TTC549 (cell line): ENCODE results near the gene PPBP.

Experiments used
- FAIRE-seq: peaks from 2 replicates; lab custom pipeline; 2012; peaks lifted over from hg19 to GRCh38; lab: Jason Lieb, UNC

The PPBP gene, protein sequence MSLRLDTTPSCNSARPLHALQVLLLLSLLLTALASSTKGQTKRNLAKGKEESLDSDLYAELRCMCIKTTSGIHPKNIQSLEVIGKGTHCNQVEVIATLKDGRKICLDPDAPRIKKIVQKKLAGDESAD

DNA sequence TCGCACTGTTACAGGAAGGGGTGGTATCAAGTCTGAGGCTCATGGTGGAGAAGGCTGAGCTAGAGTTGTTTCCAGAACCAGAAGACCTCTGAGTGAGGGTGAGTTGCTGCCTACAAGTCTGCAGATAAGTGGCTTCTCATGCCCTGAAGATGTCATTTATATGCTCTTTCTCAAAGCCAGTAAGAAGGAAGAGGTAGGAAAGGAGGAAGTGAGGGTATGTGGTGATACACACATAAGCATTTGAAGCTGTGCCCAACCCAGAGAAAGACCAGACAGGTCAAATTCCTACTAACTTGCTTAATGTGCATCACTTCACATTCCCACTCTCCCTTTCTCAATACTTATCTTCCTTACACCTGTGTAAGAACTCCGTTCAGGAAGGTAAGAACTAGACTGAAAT, at the start of gene PPBP:
Gene PPBP, minus strand, starts transcription at position 130 of the 400 bp plus-strand sequence. Its CDS starts 87 bp downstream, at position 43.
- FAIRE-seq, result no peak

DNA sequence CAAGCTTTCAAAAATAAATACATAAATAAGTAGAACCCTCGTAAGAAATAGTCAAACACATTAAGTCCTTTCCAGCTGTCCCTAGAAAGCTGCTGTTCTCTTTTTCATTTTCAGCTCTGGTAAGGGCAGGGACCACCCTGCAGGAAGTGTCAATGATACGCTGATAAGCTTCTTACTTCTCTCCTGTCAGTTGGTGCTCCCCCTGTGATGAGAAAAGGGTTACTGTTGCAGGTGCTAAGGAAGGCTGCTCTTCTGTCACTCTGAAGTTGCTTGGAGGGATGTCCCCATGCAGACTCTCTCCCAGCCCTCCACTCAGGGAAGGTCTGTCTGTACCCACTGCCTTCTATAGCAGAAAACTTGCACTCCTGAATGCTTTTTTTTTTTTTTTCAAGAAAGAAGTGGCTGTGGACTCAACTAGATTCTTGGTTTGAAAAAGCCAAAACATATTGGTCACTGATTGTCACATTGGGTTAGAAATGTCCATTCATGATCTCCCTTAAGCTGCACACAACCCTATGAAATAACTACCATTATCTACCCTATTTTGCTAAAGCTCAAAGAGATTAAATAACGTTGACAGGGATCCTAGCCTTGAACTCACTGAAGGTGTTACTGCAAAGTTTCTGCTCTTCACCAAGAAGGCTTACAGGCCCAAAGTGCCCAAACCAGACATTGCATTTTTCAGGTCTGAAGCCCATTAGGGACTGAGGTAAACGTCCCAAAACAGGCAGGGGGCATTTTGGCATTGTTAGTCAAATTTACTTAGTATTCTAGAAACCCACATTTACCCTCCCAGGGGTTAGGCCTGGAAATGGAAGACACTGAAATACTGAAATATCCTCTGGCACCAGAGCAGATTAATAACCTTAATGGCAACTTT, 49.3 kb upstream of the PPBP start:
- no peak for FAIRE-seq

DNA sequence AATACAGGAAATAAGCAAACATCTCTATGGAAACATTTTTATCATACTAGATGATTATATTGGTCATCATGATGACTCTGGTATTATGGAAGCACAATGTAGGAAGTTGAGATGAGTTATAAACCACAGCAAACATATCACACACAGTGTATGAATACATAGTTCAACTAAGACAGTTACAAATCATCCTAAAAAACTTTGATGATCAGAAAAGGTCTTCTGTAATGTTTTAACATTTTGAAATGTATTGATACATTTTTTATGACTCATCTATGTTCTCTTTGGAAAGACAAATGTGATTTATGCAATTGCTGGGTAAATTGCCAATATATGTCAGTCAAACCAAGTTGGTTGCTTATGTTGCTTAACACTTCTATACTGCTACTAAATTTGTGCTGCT, 45.7 kb upstream of the PPBP start:
- FAIRE-seq, result no peak

DNA sequence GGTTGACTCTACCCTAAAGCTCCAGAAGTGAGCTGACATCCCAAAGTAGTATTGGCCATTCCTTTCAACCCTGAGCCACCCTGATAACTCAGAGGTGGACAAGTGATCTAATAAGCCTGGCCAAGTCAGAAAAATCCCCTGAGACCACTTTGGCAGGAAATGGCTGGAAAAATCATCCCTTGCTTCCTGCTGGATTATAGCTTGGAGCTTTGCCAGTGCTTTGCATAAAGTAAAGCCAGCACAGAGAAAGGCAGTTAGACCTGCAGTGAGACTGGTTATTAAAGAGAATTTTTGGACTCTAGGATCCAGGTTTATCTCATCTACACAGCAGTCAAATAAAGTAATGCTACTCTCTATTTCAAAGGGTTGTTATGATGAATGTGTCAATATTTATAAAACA, 44.1 kb upstream of the PPBP start:
- no peak for FAIRE-seq

DNA sequence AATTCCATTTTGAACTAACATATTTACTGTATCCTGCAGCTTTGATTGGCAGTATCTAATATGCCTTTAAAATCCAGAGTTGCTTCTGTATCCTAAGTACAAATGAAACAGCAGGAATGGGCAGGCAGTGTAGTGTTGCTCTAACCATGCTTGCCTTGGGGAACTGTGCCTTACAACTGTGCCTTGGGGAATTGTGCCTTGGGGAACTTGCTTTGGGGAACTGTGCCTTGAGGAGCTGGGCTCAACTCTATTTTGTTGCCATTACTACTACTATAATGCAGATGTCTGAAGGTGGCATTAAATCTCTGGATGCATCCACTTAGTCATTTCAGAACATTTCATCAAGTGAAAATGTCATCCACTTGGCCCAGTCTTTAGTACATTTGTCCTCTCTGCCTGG, 43.6 kb upstream of the PPBP start:
- FAIRE-seq, result no peak

DNA sequence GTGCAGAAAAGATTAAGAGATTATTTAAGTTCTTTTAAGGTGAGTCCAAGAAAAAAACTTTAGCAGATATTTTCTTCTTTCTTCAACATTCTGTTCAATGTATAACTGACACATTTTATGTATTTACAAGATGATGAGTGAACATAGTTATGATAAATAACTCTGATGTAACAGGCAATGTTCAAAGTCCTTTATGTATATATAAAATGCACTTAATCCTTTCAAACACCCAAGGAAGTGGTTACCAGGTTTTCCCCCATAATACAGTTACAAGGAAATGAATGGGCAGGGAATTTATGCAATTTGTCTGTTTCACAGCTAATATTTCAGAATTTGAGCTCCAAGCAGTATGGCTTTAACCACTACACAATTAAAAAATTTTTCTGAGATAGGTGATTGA, 42.3 kb upstream of the PPBP start:
- FAIRE-seq, result no peak

DNA sequence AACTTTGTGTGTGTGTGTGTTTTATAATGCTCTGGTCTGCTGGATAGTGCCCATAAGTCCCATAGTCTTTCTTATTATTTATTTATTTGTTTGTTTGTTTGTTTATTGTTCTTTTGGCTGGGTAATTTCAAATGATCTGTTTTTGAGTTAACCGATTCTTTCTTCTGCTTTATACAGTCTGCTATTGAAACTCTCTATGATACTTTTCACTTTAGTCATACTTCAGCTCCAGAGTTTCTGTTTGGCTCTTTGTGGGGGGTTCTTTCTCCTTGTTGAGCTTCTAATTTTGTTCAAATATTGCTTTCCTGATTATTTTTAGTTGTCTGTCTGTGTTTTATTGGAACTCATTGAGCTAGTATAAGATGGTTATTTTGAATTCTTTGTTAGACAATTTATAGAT, 40.5 kb upstream of the PPBP start:
- no peak for FAIRE-seq

DNA sequence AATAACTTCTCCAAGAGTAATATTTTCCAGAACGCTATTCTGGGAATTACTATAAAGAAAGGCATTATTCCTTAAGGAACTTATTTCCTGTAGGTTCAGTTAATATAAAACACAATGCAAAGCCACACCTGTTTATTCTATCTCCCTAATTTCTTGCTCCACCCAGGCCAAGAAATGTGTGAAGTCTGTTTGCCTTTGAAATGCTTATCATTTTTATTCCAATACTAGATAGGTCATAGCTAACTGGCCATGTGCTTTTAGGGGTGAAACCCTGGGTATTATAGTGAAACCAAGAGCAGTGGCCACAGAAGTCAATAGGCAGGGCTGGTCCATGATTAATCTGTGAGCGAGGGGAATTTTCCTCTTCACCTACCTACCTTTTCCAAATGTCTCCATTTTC, 35.7 kb upstream of the PPBP start:
- FAIRE-seq, result no peak

DNA sequence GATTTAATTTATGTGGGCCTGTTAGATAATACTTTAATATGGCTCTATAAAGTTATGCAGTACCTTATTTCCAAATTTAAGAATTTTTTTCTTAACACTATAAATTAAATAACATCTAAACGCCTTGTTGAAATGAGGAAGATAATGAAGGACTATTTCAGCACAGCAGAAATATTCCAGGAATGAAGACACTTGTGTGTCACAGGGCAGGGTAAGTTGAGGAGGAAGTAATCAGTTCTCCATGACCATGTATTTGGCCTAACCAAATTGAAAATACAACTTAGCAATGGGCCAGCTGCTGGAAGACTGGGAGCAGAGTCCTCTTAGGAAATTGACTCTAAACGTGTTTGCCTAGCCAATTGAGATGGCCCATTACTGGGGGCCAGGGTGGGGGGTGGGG, 33.6 kb upstream of the PPBP start:
- FAIRE-seq, result no peak

DNA sequence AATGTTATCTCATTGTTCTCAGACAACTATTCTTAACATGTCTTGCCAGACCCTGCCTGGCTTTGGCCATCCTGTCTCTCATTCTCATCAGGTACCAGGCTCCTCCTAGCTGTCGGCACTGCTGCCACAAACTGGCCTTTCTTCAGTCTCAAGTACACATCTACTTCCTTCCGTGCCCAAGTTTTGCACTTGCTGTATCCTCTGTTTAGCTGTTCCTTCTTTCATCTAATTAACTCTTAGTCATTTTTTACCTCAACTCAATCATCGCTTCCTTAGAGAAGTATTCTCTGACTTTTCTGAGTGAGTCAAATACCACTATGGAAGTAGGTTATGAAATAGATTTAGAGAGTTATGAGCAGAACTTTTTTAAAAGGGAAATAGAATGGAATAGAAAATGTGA, 30.8 kb upstream of the PPBP start:
- FAIRE-seq, result no peak

DNA sequence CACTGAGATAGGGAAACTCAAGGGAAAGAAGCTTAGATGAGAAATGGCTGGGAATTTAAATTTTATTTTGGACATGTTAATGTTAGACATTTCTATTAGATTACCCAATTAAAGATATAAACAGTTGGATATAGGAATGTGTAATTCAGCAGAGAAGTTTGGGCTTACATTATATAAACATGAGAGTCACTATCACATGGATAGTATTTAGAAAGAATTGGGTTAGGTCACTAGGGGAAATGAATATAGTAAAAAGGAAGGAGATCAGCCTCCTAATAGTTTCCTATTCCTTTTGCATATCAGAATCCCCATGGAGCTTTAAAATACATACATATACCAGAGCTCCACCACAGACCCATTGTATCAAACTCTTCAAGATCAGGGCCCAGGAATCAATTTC, 30.1 kb upstream of the PPBP start:
- no peak for FAIRE-seq

DNA sequence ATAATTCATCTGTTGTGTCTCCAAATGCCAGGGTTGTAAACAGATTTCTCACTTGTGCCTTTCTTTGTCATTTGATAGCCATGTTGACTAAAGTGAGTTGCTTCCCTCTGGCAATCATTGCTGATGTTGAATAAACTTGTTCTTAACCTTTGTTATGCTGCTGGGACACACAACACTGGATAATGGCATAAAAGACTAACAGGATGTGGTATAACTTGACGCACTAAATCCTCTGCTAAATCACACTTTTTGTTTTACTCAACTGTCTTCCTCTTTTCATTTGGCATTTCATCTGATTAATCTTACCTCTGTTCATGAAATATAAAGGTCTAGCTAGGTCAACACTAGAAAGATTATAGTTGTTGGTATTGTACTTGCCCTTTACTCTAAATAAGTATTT, 28.1 kb upstream of the PPBP start:
- FAIRE-seq, result no peak

DNA sequence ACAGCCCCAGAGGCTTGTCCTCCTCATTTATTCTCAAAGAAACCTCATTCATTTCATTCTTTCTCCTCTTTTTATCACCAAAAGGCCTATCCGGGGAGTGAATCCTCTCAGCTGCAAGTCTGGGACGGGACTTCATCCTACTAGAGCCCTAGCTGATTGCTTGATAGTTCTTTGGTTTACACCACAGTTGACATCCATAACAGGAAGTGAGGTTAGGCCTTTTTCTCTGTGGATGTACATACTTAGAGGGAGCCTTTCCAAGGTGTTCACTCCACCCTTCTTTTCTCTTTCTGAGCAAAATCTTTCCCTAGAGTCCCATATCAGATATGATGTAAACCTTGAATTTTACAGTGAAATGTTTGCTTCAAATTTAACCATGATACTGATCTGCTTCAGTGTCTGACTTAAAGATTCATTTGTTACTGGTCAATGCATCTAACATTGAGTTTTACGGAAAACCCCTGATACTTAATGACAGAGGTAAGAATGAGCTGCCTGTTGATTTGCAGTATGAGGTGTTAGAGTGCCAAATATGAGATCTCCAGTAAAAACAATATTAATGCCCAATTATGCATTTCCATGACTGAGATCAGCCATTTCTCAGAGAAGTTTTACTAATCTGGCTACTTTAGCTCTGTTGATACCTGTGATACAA, 27.3 kb upstream of the PPBP start:
- FAIRE-seq, result no peak

DNA sequence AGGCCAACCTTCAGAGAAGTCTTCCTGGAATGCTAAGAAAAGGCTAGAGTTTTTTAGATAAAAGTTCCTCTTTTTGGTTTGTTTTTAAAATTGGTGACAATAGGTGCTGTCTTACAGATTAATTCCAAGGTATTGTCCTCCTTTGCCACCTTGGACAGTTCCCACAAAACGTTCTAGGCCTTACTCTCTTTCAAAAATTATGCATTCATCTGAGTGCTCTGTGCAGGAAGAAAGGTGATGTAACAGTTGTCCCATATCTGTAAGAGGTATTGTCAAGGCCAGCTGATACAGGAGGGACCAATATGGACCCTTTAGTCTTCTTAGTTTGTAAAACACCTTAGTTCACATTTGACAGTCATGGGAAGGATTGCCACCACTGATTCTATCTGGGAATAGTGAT, 26.3 kb upstream of the PPBP start:
- no peak for FAIRE-seq

DNA sequence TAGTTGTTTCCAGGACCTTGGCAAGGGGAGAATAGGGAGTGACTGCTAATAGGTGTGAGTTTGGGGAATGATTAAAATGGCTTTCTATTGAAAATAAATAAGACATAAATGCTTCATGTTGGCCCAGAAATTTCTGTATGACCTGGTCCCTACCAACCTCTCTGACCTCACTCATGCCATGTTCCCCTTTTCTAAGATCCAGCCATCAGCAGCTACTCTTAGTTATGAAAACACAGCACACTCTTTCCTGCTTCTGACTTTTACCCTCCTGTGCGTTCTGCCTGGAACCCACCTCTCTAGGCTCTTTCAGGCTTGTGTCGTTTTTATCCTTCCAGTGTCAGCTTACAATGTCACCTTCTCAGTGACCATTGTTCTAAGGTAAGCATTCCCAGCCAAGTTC, 25.3 kb upstream of the PPBP start:
- no peak for FAIRE-seq

DNA sequence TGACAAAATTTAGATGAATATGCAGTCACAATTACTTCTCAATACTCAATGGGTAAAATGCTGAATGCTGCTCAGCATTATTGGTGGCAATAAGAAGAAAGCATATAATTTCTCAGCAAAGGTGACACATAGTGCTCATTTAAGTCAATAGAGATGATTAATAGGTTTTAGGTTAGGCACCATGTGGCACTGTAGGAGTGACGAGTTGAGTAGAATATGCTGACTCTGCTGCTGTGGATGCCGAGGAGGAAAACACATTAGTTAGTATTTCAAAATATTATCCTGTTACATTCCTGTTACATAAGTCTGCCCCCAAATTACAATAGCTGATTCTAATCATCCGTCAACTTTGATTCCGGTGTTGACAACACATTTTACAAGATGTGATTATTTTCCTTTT, 24.1 kb upstream of the PPBP start:
- no peak for FAIRE-seq

DNA sequence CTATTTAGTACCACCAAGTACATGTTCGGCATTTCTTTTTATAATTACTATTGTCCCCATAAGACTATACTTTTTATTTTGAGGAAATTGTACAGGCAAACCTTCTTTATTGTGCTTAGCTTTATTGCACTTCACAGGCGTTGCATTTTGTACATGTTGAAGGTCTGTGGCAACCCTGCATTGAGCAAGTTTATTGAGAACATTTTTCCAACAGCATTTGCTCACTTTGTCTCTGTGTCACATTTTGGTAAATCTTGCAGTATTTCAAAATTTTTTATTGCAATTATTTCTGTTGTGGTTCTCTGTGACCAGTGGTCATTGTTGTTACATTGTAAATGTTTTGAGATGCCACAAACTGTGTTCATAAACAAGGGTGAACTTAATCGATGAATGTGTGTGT, 21.3 kb upstream of the PPBP start:
- FAIRE-seq, result no peak

DNA sequence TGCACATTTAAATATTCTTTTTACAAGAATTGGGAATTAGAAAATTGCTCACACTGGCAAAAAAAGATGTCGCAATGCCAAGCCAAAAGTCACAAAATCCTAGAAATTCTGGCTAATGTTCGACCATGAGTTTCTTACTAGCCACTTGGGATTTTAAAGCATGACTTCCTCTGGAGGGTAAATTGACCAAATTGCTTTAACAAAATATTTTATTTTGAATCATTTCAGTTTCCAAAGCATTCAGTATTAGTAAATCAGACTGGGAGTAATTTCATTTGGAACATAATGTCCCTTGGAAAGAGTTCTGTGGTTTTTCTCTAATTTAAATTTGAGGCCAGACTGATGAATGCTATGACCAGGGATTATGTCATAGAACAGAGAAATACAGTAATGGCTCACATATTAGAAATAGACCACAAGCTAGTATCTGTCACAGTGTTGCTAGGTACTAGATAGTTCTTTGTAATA, 18.1 kb upstream of the PPBP start:
- FAIRE-seq, result no peak

DNA sequence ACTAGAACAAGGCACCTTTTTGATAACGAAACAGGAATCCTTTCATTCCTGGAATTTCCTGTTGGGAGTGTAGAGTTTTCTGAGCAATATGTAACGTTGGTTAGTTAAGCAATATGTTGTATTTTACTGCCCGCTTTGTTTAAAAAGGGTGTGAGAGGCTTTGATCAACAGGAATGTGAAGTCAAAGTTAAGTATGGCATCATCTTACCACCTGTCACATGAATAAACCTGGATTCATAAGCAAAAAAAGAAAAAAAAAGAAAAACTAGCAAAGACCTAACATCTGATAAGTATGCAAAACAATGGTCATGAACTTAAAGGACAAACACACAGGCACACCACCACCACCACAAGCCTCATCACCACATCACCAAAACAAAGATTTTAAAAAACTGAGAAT, 17.5 kb upstream of the PPBP start:
- no peak for FAIRE-seq

DNA sequence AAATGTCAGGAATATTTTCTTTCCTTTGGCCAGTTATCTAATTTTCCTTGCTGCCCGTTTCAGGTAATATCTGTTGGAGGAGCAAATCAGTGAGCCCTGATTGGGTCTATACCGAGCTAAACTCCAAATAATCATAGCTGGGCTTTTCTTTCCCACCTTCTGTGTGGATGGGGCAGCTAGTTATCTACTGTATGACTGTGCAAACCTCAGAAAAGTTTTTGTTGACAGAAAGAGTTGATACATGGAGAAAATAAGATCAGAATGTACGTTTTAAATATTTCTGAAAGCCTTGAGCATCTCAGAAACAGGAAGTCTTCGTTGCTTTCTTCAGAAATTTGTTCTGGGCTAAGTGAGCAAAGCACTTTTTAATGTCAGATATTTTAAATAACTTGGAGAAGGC, 16.7 kb upstream of the PPBP start:
- no peak for FAIRE-seq

DNA sequence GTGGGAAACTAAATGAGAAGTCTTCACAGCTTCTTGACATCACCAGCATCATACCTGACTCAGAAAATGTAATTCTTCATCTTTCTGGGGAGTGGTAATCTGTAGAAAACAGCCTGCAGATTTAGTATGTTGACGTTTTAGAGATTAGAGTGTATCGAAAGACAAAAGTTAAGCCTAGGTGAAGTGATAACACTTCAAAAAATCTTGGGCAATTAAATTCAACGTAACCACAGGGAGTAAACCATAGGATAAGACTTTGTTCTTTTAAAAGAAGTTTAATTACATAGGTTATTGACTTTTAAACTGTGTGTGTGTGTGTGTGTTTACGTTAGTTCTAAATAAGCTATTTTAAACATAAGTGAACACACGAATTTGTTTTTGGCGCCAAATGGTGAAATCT, 12.3 kb upstream of the PPBP start:
- FAIRE-seq, result no peak

DNA sequence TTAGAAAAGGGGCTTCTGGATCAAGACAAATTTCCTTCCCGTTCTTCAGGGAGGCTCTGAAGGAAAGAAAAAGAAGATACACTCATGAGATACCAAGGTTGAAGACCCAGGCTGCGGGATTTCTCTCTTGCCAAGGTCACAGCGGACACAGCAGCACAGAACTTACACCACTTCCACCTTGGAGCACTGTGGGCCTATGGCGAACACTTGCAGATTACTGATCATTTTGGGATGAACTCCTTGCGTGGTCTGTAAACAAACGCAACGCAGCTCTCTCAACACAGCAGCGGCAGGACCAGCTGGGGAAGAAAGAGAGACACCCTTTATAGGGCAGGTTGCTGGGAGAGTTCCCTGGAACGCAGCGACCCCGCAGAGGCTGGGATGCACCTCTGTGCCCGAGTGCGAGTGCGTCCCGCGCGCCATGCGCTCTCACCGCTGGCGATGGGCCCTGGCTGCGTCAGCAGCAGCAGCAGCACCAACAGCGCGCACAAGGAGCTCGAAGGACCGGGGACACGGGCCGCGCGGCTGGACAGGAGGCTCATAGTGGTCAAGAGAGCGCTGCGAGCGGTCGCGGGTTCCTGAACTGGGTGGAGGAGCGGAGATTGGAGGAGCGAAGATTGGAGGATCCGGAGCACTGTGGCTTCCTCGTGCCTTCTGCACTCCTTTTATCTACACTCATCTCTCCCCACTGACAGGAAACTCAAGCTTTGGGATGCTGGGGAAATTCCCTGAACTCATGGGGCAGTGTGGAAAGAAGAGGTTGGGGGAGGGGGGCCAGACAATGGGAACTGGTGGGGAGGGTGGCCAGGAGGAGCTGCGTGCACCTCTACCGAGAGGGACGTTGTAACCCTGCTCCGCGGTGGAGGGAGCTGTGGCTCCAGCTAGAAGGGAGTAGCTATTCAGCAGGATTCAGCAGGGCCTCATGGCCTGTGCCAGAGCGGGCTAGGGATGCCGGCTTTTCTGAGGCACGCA, 10.3 kb upstream of the PPBP start, which contains the start of gene CXCL5:
Gene CXCL5, minus strand, starts transcription at position 638 of the 972 bp plus-strand sequence. Its CDS starts 96 bp downstream, at position 542.
- no peak for FAIRE-seq
